ENCODE data around the gene RGS3.

The RGS3 gene

GRCh38 chr9:113523421-113524141 is 60.1 kb downstream of the RGS3 start:
- no peak for TF ChIP-seq CTCF (conservative IDR thresholded peaks at IDR 0.05)
- no peak for TF ChIP-seq ZFX (IDR thresholded peaks at IDR 0.05)
- H3K27ac ChIP-seq, result no peak overlapping the region

- no peak overlapping the region for H3K27ac ChIP-seq
- TF ChIP-seq ZFX (IDR thresholded peaks at IDR 0.05), result no peak
- TF ChIP-seq CTCF (conservative IDR thresholded peaks at IDR 0.05), result no peak
These were observed 60.9 kb downstream of the RGS3 start for GRCh38 chr9:113524468-113524867.

GRCh38 chr9:113525205-113525604 is 61.7 kb downstream of the RGS3 start:
- TF ChIP-seq CTCF (conservative IDR thresholded peaks at IDR 0.05) (no peak), ZFX (IDR thresholded peaks at IDR 0.05) (no peak)
- H3K27ac ChIP-seq, result no peak overlapping the region

GRCh38 chr9:113525831-113526230 is 62.3 kb downstream of the RGS3 start:
- H3K27ac ChIP-seq, result no peak overlapping the region
- TF ChIP-seq CTCF (conservative IDR thresholded peaks at IDR 0.05), result no peak
- TF ChIP-seq ZFX (IDR thresholded peaks at IDR 0.05), result no peak

GRCh38 chr9:113526231-113526746 is 62.8 kb downstream of the RGS3 start:
- TF ChIP-seq CTCF (conservative IDR thresholded peaks at IDR 0.05), result no peak
- no peak for TF ChIP-seq ZFX (IDR thresholded peaks at IDR 0.05)
- no peak overlapping the region for H3K27ac ChIP-seq

- no peak for TF ChIP-seq ZFX (IDR thresholded peaks at IDR 0.05)
- no peak for TF ChIP-seq CTCF (conservative IDR thresholded peaks at IDR 0.05)
- H3K27ac ChIP-seq, result no peak overlapping the region
These were observed 63.3 kb downstream of the RGS3 start for GRCh38 chr9:113526841-113527240.

- TF ChIP-seq CTCF (conservative IDR thresholded peaks at IDR 0.05) (no peak), ZFX (IDR thresholded peaks at IDR 0.05) (no peak)
- H3K27ac ChIP-seq, result no peak overlapping the region
These were observed 64.6 kb downstream of the RGS3 start for GRCh38 chr9:113528088-113528487.
